ENCODE measurements around the gene TRIM74.
A peak's percentile ranks its signal among the peaks of the same experiment; 100 is the strongest.
"Not testable (repeated sequence)": the region's sequence is repeated elsewhere in the genome, so short reads cannot be mapped to it uniquely, and the experiment has no call there.

Gene TRIM74

GRCh38 chr7:72942956-72943355 lies 26.3 kb downstream of the TRIM74 start:
- H3K4me1 Mint-ChIP-seq, H3K27me3 Mint-ChIP-seq, H3K27ac Mint-ChIP-seq, H3K9me3 Mint-ChIP-seq, ATAC-seq, H3K4me3 Mint-ChIP-seq: not testable (repeated sequence)
- peaks cover 19% of the 10 kb centered on the region for H3K36me3 Mint-ChIP-seq

- H3K36me3 Mint-ChIP-seq = peaks cover 19% of the 10 kb centered on the region
- not testable (repeated sequence) for ATAC-seq, H3K9me3 Mint-ChIP-seq, H3K27ac Mint-ChIP-seq, H3K27me3 Mint-ChIP-seq, H3K4me3 Mint-ChIP-seq
- peaks cover 12% of the 10 kb centered on the region for H3K4me1 Mint-ChIP-seq
These were observed 27.1 kb downstream of the TRIM74 start for GRCh38 chr7:72942022-72942705.

GRCh38 chr7:72928216-72928615 lies 41.0 kb downstream of the TRIM74 start:
- Mint-ChIP-seq H3K36me3 (peaks cover 25% of the 10 kb centered on the region), H3K4me1 (peaks cover 26% of the 10 kb centered on the region)
- not testable (repeated sequence) for H3K4me3 Mint-ChIP-seq, H3K27me3 Mint-ChIP-seq, H3K9me3 Mint-ChIP-seq, H3K27ac Mint-ChIP-seq, ATAC-seq

GRCh38 chr7:72927791-72928190 lies 41.5 kb downstream of the TRIM74 start:
- not testable (repeated sequence) for H3K9me3 Mint-ChIP-seq, ATAC-seq, H3K27me3 Mint-ChIP-seq, H3K4me3 Mint-ChIP-seq, H3K27ac Mint-ChIP-seq
- Mint-ChIP-seq H3K36me3 (peaks cover 25% of the 10 kb centered on the region), H3K4me1 (peaks cover 29% of the 10 kb centered on the region)

- peak overlapping the region; percentile 100 for H3K4me3 Mint-ChIP-seq
- H3K36me3 Mint-ChIP-seq = peaks cover 21% of the 10 kb centered on the region
- no peaks in the 10 kb centered on the region for H3K9me3 Mint-ChIP-seq
- peak; percentile 44 for ATAC-seq
- peaks cover 29% of the 10 kb centered on the region for H3K4me1 Mint-ChIP-seq
- H3K27me3 Mint-ChIP-seq = no peaks in the 10 kb centered on the region
- H3K27ac Mint-ChIP-seq = peak overlapping the region; percentile 98
These were observed 43.6 kb downstream of the TRIM74 start for GRCh38 chr7:72925546-72926120.

- Mint-ChIP-seq H3K27ac (peak within 1 kb of the TSS; percentile 98), H3K4me1 (peaks cover 29% of the 10 kb centered on the region), H3K27me3 (no peaks in the 10 kb centered on the region), H3K9me3 (no peaks in the 10 kb centered on the region), H3K4me3 (peak within 1 kb of the TSS; percentile 100), H3K36me3 (peaks cover 15% of the 10 kb centered on the region)
- peak; percentile 99 for ATAC-seq
These were observed 44.3 kb downstream of the TRIM74 start, which contains the start of gene POM121 for GRCh38 chr7:72924733-72925545. POM121 (plus strand) TSS chr7:72925095; CDS start chr7:72925122, 27 bp downstream.

- Mint-ChIP-seq H3K27me3 (no peaks in the 10 kb centered on the region), H3K27ac (peak overlapping the region; percentile 98), H3K4me1 (peaks cover 29% of the 10 kb centered on the region), H3K4me3 (peak overlapping the region; percentile 100), H3K36me3 (peaks cover 11% of the 10 kb centered on the region), H3K9me3 (no peaks in the 10 kb centered on the region)
- ATAC-seq = no peak
These were observed 44.9 kb downstream of the TRIM74 start for GRCh38 chr7:72924386-72924732.

- Mint-ChIP-seq H3K4me1 (peaks cover 15% of the 10 kb centered on the region), H3K36me3 (peaks cover 17% of the 10 kb centered on the region), H3K9me3 (no peaks in the 10 kb centered on the region), H3K27ac (no peak overlapping the region), H3K27me3 (no peaks in the 10 kb centered on the region), H3K4me3 (no peak overlapping the region)
- ATAC-seq = no peak
These were observed 50.0 kb downstream of the TRIM74 start for GRCh38 chr7:72919256-72919775.

- Mint-ChIP-seq H3K27ac (peak overlapping the region; percentile 69), H3K4me1 (peaks cover 36% of the 10 kb centered on the region), H3K36me3 (peaks cover 36% of the 10 kb centered on the region)
- not testable (repeated sequence) for H3K27me3 Mint-ChIP-seq, H3K9me3 Mint-ChIP-seq, H3K4me3 Mint-ChIP-seq
- peak; percentile 87 for ATAC-seq
These were observed 54.3 kb downstream of the TRIM74 start for GRCh38 chr7:72914756-72915525.

- H3K9me3 Mint-ChIP-seq, H3K4me3 Mint-ChIP-seq, ATAC-seq, H3K27me3 Mint-ChIP-seq: not testable (repeated sequence)
- peak overlapping the region; percentile 69 for H3K27ac Mint-ChIP-seq
- H3K36me3 Mint-ChIP-seq = peaks cover 37% of the 10 kb centered on the region
- H3K4me1 Mint-ChIP-seq = peaks cover 36% of the 10 kb centered on the region
These were observed 55.5 kb downstream of the TRIM74 start for GRCh38 chr7:72913750-72914149.

- H3K27ac Mint-ChIP-seq, H3K4me3 Mint-ChIP-seq, H3K9me3 Mint-ChIP-seq, H3K27me3 Mint-ChIP-seq: not testable (repeated sequence)
- H3K4me1 Mint-ChIP-seq = peaks cover 35% of the 10 kb centered on the region
- ATAC-seq = peak; percentile 58
- peaks cover 38% of the 10 kb centered on the region for H3K36me3 Mint-ChIP-seq
These were observed 57.9 kb downstream of the TRIM74 start for GRCh38 chr7:72911395-72911794.

All from stimulated activated memory B cell treated with anti-CD40 and anti-IgM and Interleukin-4, amounts not matched to agents 10 μg/mL and 1 μg/mL and 100 μg/mL, for 72 hours (primary cell).